Measurements from ENCODE around the gene GNAZ.

GNAZ gene

GRCh38 chr22:23109079-23109347 lies 38.7 kb downstream of the GNAZ start:
- DNase-seq: no peak

- DNase-seq: no peak
Measured at GRCh38 chr22:23109441-23109978, 39.2 kb downstream of the GNAZ start.

GRCh38 chr22:23110190-23110921 lies 40.0 kb downstream of the GNAZ start:
- DNase-seq: no peak

- DNase-seq: no peak
Measured at GRCh38 chr22:23110922-23111527, 40.7 kb downstream of the GNAZ start.

- DNase-seq: no peak
Measured at GRCh38 chr22:23112472-23113012, 42.2 kb downstream of the GNAZ start.

- no peak for DNase-seq
Measured at GRCh38 chr22:23113067-23113846, 42.9 kb downstream of the GNAZ start.

- no peak for DNase-seq
Measured at GRCh38 chr22:23113847-23114720, 43.8 kb downstream of the GNAZ start.

GRCh38 chr22:23114721-23115020 lies 44.4 kb downstream of the GNAZ start:
- no peak for DNase-seq

- no peak for DNase-seq
Measured at GRCh38 chr22:23115369-23115768, 45.0 kb downstream of the GNAZ start.

GRCh38 chr22:23115825-23116494 lies 45.6 kb downstream of the GNAZ start:
- no peak for DNase-seq

GRCh38 chr22:23116506-23117263 lies 46.4 kb downstream of the GNAZ start:
- DNase-seq: no peak

GRCh38 chr22:23117275-23117674 lies 47.0 kb downstream of the GNAZ start:
- no peak for DNase-seq

- DNase-seq: no peak
Measured at GRCh38 chr22:23117891-23118646, 47.8 kb downstream of the GNAZ start.

- DNase-seq: no peak
Measured at GRCh38 chr22:23118647-23119493, 48.6 kb downstream of the GNAZ start.

GRCh38 chr22:23119494-23120414 lies 49.4 kb downstream of the GNAZ start:
- DNase-seq: peak; percentile 67

- no peak for DNase-seq
Measured at GRCh38 chr22:23120415-23120899, 50.1 kb downstream of the GNAZ start.

GRCh38 chr22:23121000-23121421 lies 50.7 kb downstream of the GNAZ start:
- DNase-seq: no peak

- DNase-seq: no peak
Measured at GRCh38 chr22:23121424-23121823, 51.1 kb downstream of the GNAZ start.

Measured in activated CD4-positive, alpha-beta T cell treated with anti-CD3 and anti-CD28 coated beads, Interleukin-10, Interleukin-2, amounts not matched to agents 100 ng/mL and 50 ng/mL, durations not matched to agents 16 hours and 8 hours (primary cell).